ENCODE measurements around the gene IFNGR2.
A peak's percentile ranks its signal among the peaks of the same experiment; 100 is the strongest.
"Not testable (repeated sequence)": the region's sequence is repeated elsewhere in the genome, so short reads cannot be mapped to it uniquely, and the experiment has no call there.

IFNGR2 gene

GRCh38 chr21:33380483-33380998 is 22.7 kb upstream of the IFNGR2 start:
- Histone ChIP-seq H3K4me1 (no peaks in the 10 kb centered on the region), H3K4me2 (ENCODE audit: low read length) (no peak overlapping the region), H3K4me3 (ENCODE audit: low read depth, low read length) (no peak overlapping the region), H3K9me3 (ENCODE audit: control insufficient read depth, low read length) (no peaks in the 10 kb centered on the region), H3K27ac (peak overlapping the region; percentile 39), H3K36me3 (ENCODE audit: control insufficient read depth, insufficient read depth, low read length) (no peaks in the 10 kb centered on the region), H2AFZ (no peak overlapping the region), H3K27me3 (ENCODE audit: control insufficient read depth, insufficient read depth, low read length) (no peaks in the 10 kb centered on the region), H3K9ac (no peak overlapping the region), H3K79me2 (no peaks in the 10 kb centered on the region)
- no peak for TF ChIP-seq CTCF (IDR thresholded peaks at IDR 0.05)

GRCh38 chr21:33381381-33381780 is 21.8 kb upstream of the IFNGR2 start:
- not testable (repeated sequence) for H3K27ac ChIP-seq; H3K9me3 ChIP-seq (ENCODE audit: control insufficient read depth, low read length); H3K27me3 ChIP-seq (ENCODE audit: control insufficient read depth, insufficient read depth, low read length); H3K36me3 ChIP-seq (ENCODE audit: control insufficient read depth, insufficient read depth, low read length); H3K9ac ChIP-seq; H3K4me3 ChIP-seq (ENCODE audit: low read depth, low read length); H3K4me2 ChIP-seq (ENCODE audit: low read length); H2AFZ ChIP-seq; H3K79me2 ChIP-seq; H3K4me1 ChIP-seq

- Histone ChIP-seq H3K36me3 (ENCODE audit: control insufficient read depth, insufficient read depth, low read length) (no peaks in the 10 kb centered on the region), H2AFZ (no peak overlapping the region), H3K4me3 (ENCODE audit: low read depth, low read length) (no peak overlapping the region), H3K27me3 (ENCODE audit: control insufficient read depth, insufficient read depth, low read length) (no peaks in the 10 kb centered on the region), H3K4me1 (no peaks in the 10 kb centered on the region), H3K79me2 (no peaks in the 10 kb centered on the region), H3K9ac (no peak overlapping the region), H3K4me2 (ENCODE audit: low read length) (peak overlapping the region; percentile 46), H3K9me3 (ENCODE audit: control insufficient read depth, low read length) (no peaks in the 10 kb centered on the region), H3K27ac (no peak overlapping the region)
- no peak for TF ChIP-seq CTCF (IDR thresholded peaks at IDR 0.05)
These were observed 19.9 kb upstream of the IFNGR2 start for GRCh38 chr21:33383056-33383888.

GRCh38 chr21:33384841-33385331 is 18.3 kb upstream of the IFNGR2 start:
- TF ChIP-seq CTCF (IDR thresholded peaks at IDR 0.05): no peak
- Histone ChIP-seq H2AFZ (no peak overlapping the region), H3K4me3 (ENCODE audit: low read depth, low read length) (no peak overlapping the region), H3K27me3 (ENCODE audit: control insufficient read depth, insufficient read depth, low read length) (no peaks in the 10 kb centered on the region), H3K9me3 (ENCODE audit: control insufficient read depth, low read length) (no peaks in the 10 kb centered on the region), H3K4me2 (ENCODE audit: low read length) (no peak overlapping the region), H3K9ac (no peak overlapping the region), H3K27ac (no peak overlapping the region), H3K36me3 (ENCODE audit: control insufficient read depth, insufficient read depth, low read length) (no peaks in the 10 kb centered on the region), H3K4me1 (no peaks in the 10 kb centered on the region), H3K79me2 (no peaks in the 10 kb centered on the region)

- H3K4me3 ChIP-seq (ENCODE audit: low read depth, low read length): no peak overlapping the region
- no peak overlapping the region for H3K4me2 ChIP-seq (ENCODE audit: low read length)
- no peaks in the 10 kb centered on the region for H3K79me2 ChIP-seq
- H3K9ac ChIP-seq: no peak overlapping the region
- H3K9me3 ChIP-seq (ENCODE audit: control insufficient read depth, low read length): no peaks in the 10 kb centered on the region
- TF ChIP-seq CTCF (IDR thresholded peaks at IDR 0.05): no peak
- H2AFZ ChIP-seq: no peak overlapping the region
- H3K4me1 ChIP-seq: no peaks in the 10 kb centered on the region
- H3K27me3 ChIP-seq (ENCODE audit: control insufficient read depth, insufficient read depth, low read length): no peaks in the 10 kb centered on the region
- H3K36me3 ChIP-seq (ENCODE audit: control insufficient read depth, insufficient read depth, low read length): no peaks in the 10 kb centered on the region
- no peak overlapping the region for H3K27ac ChIP-seq
These were observed 16.9 kb upstream of the IFNGR2 start for GRCh38 chr21:33386222-33386784.
